Upper lobe of left lung (tissue), 6 donors: ENCODE results near the gene EXOC6. TPM values are rescaled to one million over a fixed set of nuclear protein-coding genes. Genes with fewer than 3 reads are reported as not detected.

Experiments
- ATAC-seq, 2 donors: fragments of 200-7000 bp; cut with Tn5 transposase; one replicate each; pipeline ENCODE4 v1.9.1; 2022; ENCODE audit warnings: mild to moderate bottlenecking in 2 of 2, moderate library complexity in 2 of 2; ENCODE audit not compliant: low FRiP score in 2 of 2
- DNase-seq, 2 donors: peaks; one replicate each; pipeline ENCODE4 v3.0.0-alpha.2; 2019 to 2020
- H3K27ac ChIP-seq, 4 donors: fragments of 200-600 bp; sonication (generic); one replicate each; pipeline ENCODE4 v1.5.1; 2016 to 2019
- H3K27me3 ChIP-seq, 4 donors: fragments of 200-600 bp; sonication (generic); one replicate each; pipeline ENCODE4 v1.5.1; 2017 to 2019
- H3K36me3 ChIP-seq, 4 donors: fragments of 200-600 bp; sonication (generic); one replicate each; pipeline ENCODE4 v1.5.1; 2016 to 2019
- H3K4me1 ChIP-seq, 4 donors: fragments of 200-600 bp; sonication (generic); one replicate each; pipeline ENCODE4 v1.5.1; 2018 to 2019
- H3K4me3 ChIP-seq, 4 donors: fragments of 200-600 bp; sonication (generic); one replicate each; pipeline ENCODE4 v1.5.1; 2017 to 2019; ENCODE audit warnings: mild to moderate bottlenecking in 2 of 4, moderate library complexity in 1 of 4
- H3K9me3 ChIP-seq, 4 donors: fragments of 200-600 bp; sonication (generic); one replicate each; pipeline ENCODE4 v1.5.1; 2018 to 2019
- EP300 ChIP-seq, 4 donors: sonication (generic); formaldehyde crosslinking; IDR thresholded peaks; one replicate each; pipeline ENCODE4 v1.5.1; 2017; ENCODE audit warnings: antibody characterized with exemption in 4 of 4, control low read depth in 2 of 4
- POLR2A ChIP-seq, 4 donors: fragments of 450-650 bp; IDR thresholded peaks; one replicate each; pipeline ENCODE4 v1.5.1; 2016 to 2017; ENCODE audit warnings: antibody characterized with exemption in 4 of 4, mild to moderate bottlenecking in 2 of 4
- POLR2AphosphoS5 ChIP-seq, 2 donors: sonication (generic); formaldehyde crosslinking; IDR thresholded peaks; one replicate each; pipeline ENCODE4 v1.5.1; 2017; ENCODE audit warnings: antibody characterized with exemption in 2 of 2
- WGBS, 2 donors: methylation state at CpG; one replicate each; pipeline ENCODE4 v1.1.5; 2017 to 2018; 5-methylcytosine and 5-hydroxymethylcytosine counted together
- total RNA-seq, 6 donors: library from RNA; depleted of rRNA in 4 of 6; stranded (reverse); fragments of >200 nt in 4 of 6; gene quantifications; one replicate each; pipeline versions ENCODE4 v1.1.0 to v1.2.1, GENCODE V29; 2016 to 2021
- TF ChIP-seq, protein P1 (sequence below), 6 experiments: fragments of 450-650 bp in 4 of 6; fragments of 200-600 bp in 2 of 6; sonication (generic) in 2 of 6; IDR thresholded peaks; one replicate each; pipeline ENCODE4 v1.5.1; 2016 to 2019; ENCODE audit warnings: antibody characterized with exemption in 6 of 6
- donor health status: DM: no; HTN: no; CAD: no; lungs with moderate emphysema.
- donor health status: DM: no; HTN: yes; CAD: no; lungs with severe emphysema.

The EXOC6 gene
- total RNA-seq, 6 donors from 2014 or later = 7.1 to 27.3 (median 20.1) TPM

DNA sequence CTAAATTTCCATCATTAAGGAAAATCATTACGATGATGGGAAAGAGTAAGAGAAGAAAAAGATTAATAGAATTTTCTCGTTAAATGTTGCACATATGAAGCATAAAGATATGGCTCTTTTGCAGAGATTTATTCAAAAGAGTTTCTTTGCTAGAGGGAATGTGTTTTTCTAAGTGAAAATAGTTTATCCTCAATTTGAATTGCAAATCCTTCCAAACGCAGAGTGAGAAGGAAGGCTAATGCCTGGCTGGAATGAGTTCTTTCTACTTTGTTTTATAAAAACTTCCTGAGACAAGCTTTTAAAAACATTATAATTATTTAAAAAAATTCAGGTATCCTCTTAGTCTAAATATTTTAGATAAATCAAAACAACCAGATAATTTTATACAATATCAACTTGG is 239.5 kb downstream of the EXOC6 start:
- H3K27ac ChIP-seq = no peak overlapping the region
- no peak for TF ChIP-seq POLR2AphosphoS5 (IDR thresholded peaks at IDR 0.05)
- no peak for TF ChIP-seq POLR2A (IDR thresholded peaks at IDR 0.05)
- TF ChIP-seq EP300 (IDR thresholded peaks at IDR 0.05) = no peak
- TF ChIP-seq, protein P1, sequence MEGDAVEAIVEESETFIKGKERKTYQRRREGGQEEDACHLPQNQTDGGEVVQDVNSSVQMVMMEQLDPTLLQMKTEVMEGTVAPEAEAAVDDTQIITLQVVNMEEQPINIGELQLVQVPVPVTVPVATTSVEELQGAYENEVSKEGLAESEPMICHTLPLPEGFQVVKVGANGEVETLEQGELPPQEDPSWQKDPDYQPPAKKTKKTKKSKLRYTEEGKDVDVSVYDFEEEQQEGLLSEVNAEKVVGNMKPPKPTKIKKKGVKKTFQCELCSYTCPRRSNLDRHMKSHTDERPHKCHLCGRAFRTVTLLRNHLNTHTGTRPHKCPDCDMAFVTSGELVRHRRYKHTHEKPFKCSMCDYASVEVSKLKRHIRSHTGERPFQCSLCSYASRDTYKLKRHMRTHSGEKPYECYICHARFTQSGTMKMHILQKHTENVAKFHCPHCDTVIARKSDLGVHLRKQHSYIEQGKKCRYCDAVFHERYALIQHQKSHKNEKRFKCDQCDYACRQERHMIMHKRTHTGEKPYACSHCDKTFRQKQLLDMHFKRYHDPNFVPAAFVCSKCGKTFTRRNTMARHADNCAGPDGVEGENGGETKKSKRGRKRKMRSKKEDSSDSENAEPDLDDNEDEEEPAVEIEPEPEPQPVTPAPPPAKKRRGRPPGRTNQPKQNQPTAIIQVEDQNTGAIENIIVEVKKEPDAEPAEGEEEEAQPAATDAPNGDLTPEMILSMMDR (IDR thresholded peaks at IDR 0.05) = no peak
- ATAC-seq (no peak), DNase-seq (no peak)
- no peak overlapping the region for H3K4me3 ChIP-seq
- H3K36me3 ChIP-seq = no peaks in the 10 kb centered on the region
- no peaks in the 10 kb centered on the region for H3K9me3 ChIP-seq
- no peaks in the 10 kb centered on the region for H3K4me1 ChIP-seq
- H3K27me3 ChIP-seq = no peaks in the 10 kb centered on the region
- 79 to 85% methylated on average over 3 of the region's 3 CpGs for WGBS, 2 donors

DNA sequence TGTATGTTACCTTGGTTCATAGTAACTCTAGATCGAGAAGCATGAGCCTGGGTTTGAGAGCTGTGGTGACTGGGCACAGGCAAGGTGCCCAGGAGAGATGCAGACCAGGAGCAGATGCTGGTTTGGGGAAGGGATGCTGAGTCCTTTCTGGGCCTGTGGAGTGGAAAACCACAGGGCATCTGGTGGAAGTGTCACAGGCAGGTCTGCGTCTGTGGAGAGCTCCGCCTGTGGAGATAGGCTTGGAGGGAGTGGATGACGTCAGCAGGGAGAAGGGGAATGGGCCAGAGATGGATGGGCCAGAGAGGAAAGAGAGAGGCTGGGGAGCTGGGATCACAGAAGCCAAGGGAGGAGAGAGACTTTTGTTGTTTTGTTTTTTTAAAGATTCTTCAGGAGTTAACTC is 240.1 kb downstream of the EXOC6 start:
- WGBS, 2 donors = 79 to 89% methylated on average over 4 of the region's 4 CpGs
- no peak for DNase-seq
- Histone ChIP-seq H3K4me1 (no peaks in the 10 kb centered on the region), H3K27me3 (no peaks in the 10 kb centered on the region), H3K9me3 (no peaks in the 10 kb centered on the region), H3K27ac (no peak overlapping the region), H3K36me3 (no peaks in the 10 kb centered on the region), H3K4me3 (no peak overlapping the region)
- ATAC-seq = no peak
- TF ChIP-seq POLR2AphosphoS5 (IDR thresholded peaks at IDR 0.05) (no peak), EP300 (IDR thresholded peaks at IDR 0.05) (no peak)
- TF ChIP-seq, protein P1 (IDR thresholded peaks at IDR 0.05) = no peak

DNA sequence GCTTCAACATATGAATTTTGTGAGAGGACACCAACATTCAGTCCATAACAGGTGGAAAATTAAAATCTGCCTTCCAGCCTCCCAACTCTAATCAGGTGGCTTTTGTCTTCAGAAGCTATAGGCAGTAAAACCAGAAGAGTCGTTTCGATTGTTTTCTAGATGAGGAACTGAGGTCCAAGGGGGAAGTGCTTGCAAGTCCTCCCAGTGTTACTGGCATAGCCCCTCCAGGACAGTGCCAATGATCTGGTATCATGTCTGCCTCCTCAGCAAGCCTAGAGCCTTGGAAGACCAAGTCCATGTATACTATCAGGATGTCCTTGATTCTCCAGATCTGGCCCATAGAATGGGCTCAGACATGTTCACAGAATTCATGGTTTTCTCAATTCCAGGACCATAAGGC is 242.3 kb downstream of the EXOC6 start:
- DNase-seq (no peak), ATAC-seq (peak in 1 of 2 donors; percentile 34)
- H3K4me3 ChIP-seq = no peak overlapping the region
- no peaks in the 10 kb centered on the region for H3K4me1 ChIP-seq
- H3K27me3 ChIP-seq = no peaks in the 10 kb centered on the region
- no peak overlapping the region for H3K27ac ChIP-seq
- no peaks in the 10 kb centered on the region for H3K9me3 ChIP-seq
- H3K36me3 ChIP-seq = no peaks in the 10 kb centered on the region
- TF ChIP-seq, protein P1 (IDR thresholded peaks at IDR 0.05) = no peak
- TF ChIP-seq POLR2AphosphoS5 (IDR thresholded peaks at IDR 0.05) = no peak
- TF ChIP-seq EP300 (IDR thresholded peaks at IDR 0.05) = no peak
- no peak for TF ChIP-seq POLR2A (IDR thresholded peaks at IDR 0.05)
- 67 to 73% methylated on average over 2 of the region's 2 CpGs for WGBS, 2 donors

DNA sequence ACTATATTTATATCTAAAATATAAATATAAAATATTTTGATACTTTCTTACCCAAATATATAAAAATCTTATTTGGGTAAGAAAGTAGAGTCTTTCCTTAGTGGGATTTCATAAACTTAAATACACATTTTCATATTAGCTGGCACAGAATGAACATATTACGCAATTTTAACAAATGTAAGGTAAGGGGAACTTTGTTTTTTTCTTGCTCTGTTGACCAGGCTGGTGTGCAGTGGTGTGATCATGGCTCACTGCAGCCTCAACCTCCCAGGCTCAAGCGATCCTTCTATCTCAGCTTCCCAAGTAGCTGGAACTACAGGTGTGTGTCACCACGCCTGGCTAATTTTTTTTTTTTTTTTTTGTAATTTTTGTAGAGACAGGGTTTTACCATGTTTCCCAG is 243.6 kb downstream of the EXOC6 start:
- ATAC-seq (no peak), DNase-seq (no peak)
- H3K27ac ChIP-seq = no peak overlapping the region
- H3K4me1 ChIP-seq = no peaks in the 10 kb centered on the region
- 93 to 99% methylated on average over 3 of the region's 3 CpGs for WGBS, 2 donors
- H3K4me3 ChIP-seq = no peak overlapping the region
- H3K9me3 ChIP-seq = no peaks in the 10 kb centered on the region
- TF ChIP-seq, protein P1 (IDR thresholded peaks at IDR 0.05) = no peak
- no peak for TF ChIP-seq POLR2A (IDR thresholded peaks at IDR 0.05)
- TF ChIP-seq EP300 (IDR thresholded peaks at IDR 0.05) = no peak
- no peak for TF ChIP-seq POLR2AphosphoS5 (IDR thresholded peaks at IDR 0.05)
- H3K36me3 ChIP-seq = no peaks in the 10 kb centered on the region
- no peaks in the 10 kb centered on the region for H3K27me3 ChIP-seq

DNA sequence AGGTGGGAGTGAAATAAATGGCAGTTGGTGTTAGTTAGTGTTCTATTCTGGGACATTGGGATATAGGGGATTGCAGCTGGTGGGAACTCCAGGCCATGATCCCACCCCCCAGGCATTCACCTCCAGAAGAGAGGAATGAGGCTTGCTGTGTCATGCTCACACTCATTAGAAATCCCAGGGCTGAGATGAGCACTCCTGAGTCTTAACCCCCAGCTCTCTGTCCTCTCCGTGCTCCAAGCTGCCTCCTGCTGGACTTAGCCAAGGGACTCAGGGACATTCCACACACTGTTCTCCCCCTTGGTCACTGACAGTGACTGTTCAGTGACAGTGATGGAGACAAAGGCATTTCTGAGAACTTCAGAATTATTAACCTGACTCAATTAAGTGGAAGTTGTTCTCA is 246.9 kb downstream of the EXOC6 start:
- no peaks in the 10 kb centered on the region for H3K36me3 ChIP-seq
- H3K9me3 ChIP-seq = no peaks in the 10 kb centered on the region
- TF ChIP-seq, protein P1 (IDR thresholded peaks at IDR 0.05) = no peak
- TF ChIP-seq POLR2AphosphoS5 (IDR thresholded peaks at IDR 0.05) = no peak
- no peak for TF ChIP-seq POLR2A (IDR thresholded peaks at IDR 0.05)
- H3K27ac ChIP-seq = no peak overlapping the region
- ATAC-seq = no peak
- no peaks in the 10 kb centered on the region for H3K27me3 ChIP-seq
- WGBS, 2 donors = 70 to 83% methylated on average over 1 of the region's 1 CpG
- no peak overlapping the region for H3K4me3 ChIP-seq
- DNase-seq = no peak
- no peaks in the 10 kb centered on the region for H3K4me1 ChIP-seq
